CD8-positive, alpha-beta memory T cell (primary cell): Measurements from ENCODE around the gene ATP4A. TPM values are rescaled to one million over a fixed set of nuclear protein-coding genes. Genes with fewer than 3 reads are reported as not detected.

Source experiments
- CTCF ChIA-PET: fragments of 350-600 bp; sonication (Branson Sonifier 250); formaldehyde crosslinking; loops from one replicate; lab custom pipeline; 2021; ENCODE audit warnings: antibody characterized with exemption; lab: Charles Lee
- POLR2A ChIA-PET: fragments of 350-600 bp; sonication (Branson Sonifier 250); formaldehyde crosslinking; loops from one replicate; lab custom pipeline; 2021; ENCODE audit warnings: antibody characterized with exemption; lab: Charles Lee
- DNase-seq, 5 donors: peaks; one replicate each; pipeline versions ENCODE4 v3.0.0 to v3.0.0-alpha.2; 2020 to 2022; ENCODE audit warnings: mixed read lengths in 1 of 5
- H3K27ac ChIP-seq: one replicate; pipeline ENCODE4 v1.7.0; 2013; ENCODE audit warnings: low read depth, mild to moderate bottlenecking, low read length, moderate library complexity
- H3K27me3 ChIP-seq: 2 replicates; pipeline ENCODE4 v1.7.0; 2013; ENCODE audit warnings: low read length, mild to moderate bottlenecking; ENCODE audit not compliant: insufficient read depth, poor library complexity, severe bottlenecking
- H3K36me3 ChIP-seq: 2 replicates; pipeline ENCODE4 v1.7.0; 2013; ENCODE audit warnings: mild to moderate bottlenecking, low read length, moderate library complexity; ENCODE audit not compliant: insufficient read depth
- H3K4me1 ChIP-seq: 2 replicates; pipeline ENCODE4 v1.7.0; 2013; ENCODE audit warnings: mild to moderate bottlenecking, low read length, moderate library complexity; ENCODE audit not compliant: insufficient read depth
- H3K4me3 ChIP-seq: 2 replicates; pipeline ENCODE4 v1.7.0; 2013; ENCODE audit warnings: mild to moderate bottlenecking, low read length
- H3K9me3 ChIP-seq: 2 replicates; pipeline ENCODE4 v1.7.0; 2013; ENCODE audit warnings: mild to moderate bottlenecking, low read length
- H3K27ac Mint-ChIP-seq, 8 donors: one replicate each; pipeline ENCODE4 v1.8.0; 2020 to 2021; ENCODE audit warnings: mixed read lengths in 8 of 8, mild to moderate bottlenecking in 6 of 8, inconsistent platforms in 3 of 8, moderate library complexity in 3 of 8
- H3K27me3 Mint-ChIP-seq, 2 donors: one replicate each; pipeline ENCODE4 v1.8.0; 2020 to 2021; ENCODE audit warnings: mixed read lengths in 2 of 2, mild to moderate bottlenecking in 1 of 2, moderate library complexity in 1 of 2
- H3K36me3 Mint-ChIP-seq, 3 donors: one replicate each; pipeline ENCODE4 v1.8.0; 2020 to 2021; ENCODE audit warnings: mixed read lengths in 3 of 3, inconsistent platforms in 1 of 3, mild to moderate bottlenecking in 1 of 3
- H3K4me1 Mint-ChIP-seq, 3 donors: one replicate each; pipeline ENCODE4 v1.8.0; 2020 to 2021; ENCODE audit warnings: mixed read lengths in 3 of 3, inconsistent platforms in 1 of 3, mild to moderate bottlenecking in 1 of 3
- H3K4me3 Mint-ChIP-seq, 7 donors: one replicate each; pipeline ENCODE4 v1.8.0; 2020 to 2021; ENCODE audit warnings: mixed read lengths in 7 of 7, mild to moderate bottlenecking in 6 of 7, moderate library complexity in 4 of 7, inconsistent platforms in 2 of 7
- H3K9me3 Mint-ChIP-seq, 5 donors: one replicate each; pipeline ENCODE4 v1.8.0; 2020 to 2022; ENCODE audit warnings: mixed read lengths in 5 of 5, mild to moderate bottlenecking in 3 of 5, moderate library complexity in 2 of 5, inconsistent platforms in 1 of 5
- polyA plus RNA-seq: library from polyadenylated mRNA; unstranded; fragments of 300-500 nt; fragmentation: Illumina TruSeq; gene quantifications from one replicate; pipeline ENCODE4 v1.2.3, GENCODE V29; 2021
- total RNA-seq, 2 experiments: library from RNA; stranded (reverse); gene quantifications; one replicate each; pipeline ENCODE4 v1.2.3, GENCODE V29; 2021

ATP4A gene
- total and polyA plus RNA-seq, 3 experiments from 2014 or later: not detected

DNA sequence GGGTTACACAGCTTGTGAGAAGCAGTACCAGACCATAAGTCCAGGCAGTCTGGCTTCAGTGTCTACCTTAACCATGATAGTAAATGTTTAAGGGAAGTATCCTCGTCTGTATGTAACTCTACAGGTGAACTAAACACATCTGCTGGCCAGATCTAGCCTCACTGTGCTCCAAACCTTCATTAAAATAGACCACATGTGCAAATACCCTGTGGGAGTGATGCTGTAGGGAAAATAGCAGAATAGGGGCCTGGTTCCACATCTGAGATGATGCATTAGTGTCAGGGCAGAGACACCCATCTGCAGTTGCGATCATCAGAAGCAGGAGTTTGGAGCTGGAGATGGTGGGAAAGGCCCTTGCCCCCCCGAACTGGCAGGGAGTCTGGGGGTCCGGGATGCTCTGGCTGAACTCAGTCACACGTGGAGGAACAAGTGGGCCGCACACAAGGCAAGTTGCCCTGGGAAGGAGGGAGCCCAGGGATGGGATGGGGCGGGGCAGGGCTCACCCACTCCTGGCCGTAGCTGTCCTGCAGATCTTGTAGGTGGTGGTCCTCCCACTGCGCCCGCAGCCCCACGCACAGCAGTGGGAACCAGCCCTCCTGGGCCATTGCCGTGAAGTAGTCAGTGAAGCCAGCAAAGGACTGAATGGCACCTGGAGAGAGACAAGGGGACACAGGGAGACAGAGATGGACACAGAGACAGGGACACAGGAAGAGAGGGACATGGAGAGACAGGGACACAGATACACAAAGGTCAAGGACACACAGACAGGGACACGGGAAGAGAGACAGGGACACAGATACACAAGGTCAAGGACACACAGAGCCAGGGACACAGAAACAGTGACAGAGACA is 10.7 kb downstream of the ATP4A start:
- Mint-ChIP-seq H3K36me3 (peaks cover 3 to 16% (median 4%) of the 10 kb centered on the region in 3 donors), H3K9me3 (no peaks in the 10 kb centered on the region), H3K4me3 (no peak overlapping the region), H3K27me3 (peaks cover 3 to 15% of the 10 kb centered on the region in 2 donors), H3K4me1 (peaks cover 7 to 19% (median 10%) of the 10 kb centered on the region in 3 donors), H3K27ac (peak overlapping the region in 1 of 8 donors; percentile 12)
- POLR2A ChIA-PET: no interaction called here
- Histone ChIP-seq H3K4me1 (no peaks in the 10 kb centered on the region), H3K27me3 (no peaks in the 10 kb centered on the region), H3K9me3 (no peaks in the 10 kb centered on the region), H3K4me3 (no peak overlapping the region), H3K36me3 (no peaks in the 10 kb centered on the region), H3K27ac (no peak overlapping the region)
- DNase-seq: no peak
- CTCF ChIA-PET: interaction anchor here (1.3 kb wide), 1 partner anchor 43 kb away, joined by 4 read pairs; no protein-coding TSS in a partner anchor

- Mint-ChIP-seq H3K27me3 (peaks cover 0 to 5% of the 10 kb centered on the region in 2 donors), H3K4me3 (no peak overlapping the region), H3K9me3 (no peaks in the 10 kb centered on the region), H3K4me1 (peaks cover 12 to 24% (median 14%) of the 10 kb centered on the region in 3 donors), H3K36me3 (peaks cover 3 to 18% (median 4%) of the 10 kb centered on the region in 3 donors), H3K27ac (peak overlapping the region in 1 of 8 donors; percentile 13)
- DNase-seq: no peak
- no peaks in the 10 kb centered on the region for H3K27me3 ChIP-seq
- peaks cover 7% of the 10 kb centered on the region for H3K4me1 ChIP-seq
- ChIA-PET POLR2A (no interaction called here), CTCF (interaction anchor here (1.3 kb wide), 1 partner anchor 41 kb away, joined by 4 read pairs; no protein-coding TSS in a partner anchor)
- H3K36me3 ChIP-seq: no peaks in the 10 kb centered on the region
- no peak overlapping the region for H3K4me3 ChIP-seq
- no peak overlapping the region for H3K27ac ChIP-seq
- no peaks in the 10 kb centered on the region for H3K9me3 ChIP-seq
Measured at GRCh38 chr19:35551091-35551810, 12.2 kb downstream of the ATP4A start.

- Histone ChIP-seq H3K4me1 (peaks cover 12% of the 10 kb centered on the region), H3K36me3 (no peaks in the 10 kb centered on the region), H3K9me3 (no peaks in the 10 kb centered on the region), H3K4me3 (no peak overlapping the region), H3K27me3 (no peaks in the 10 kb centered on the region), H3K27ac (no peak overlapping the region)
- Mint-ChIP-seq H3K27ac (no peak overlapping the region), H3K27me3 (no peaks in the 10 kb centered on the region), H3K4me1 (peaks cover 16 to 31% (median 17%) of the 10 kb centered on the region in 3 donors), H3K36me3 (peaks cover 1 to 21% (median 3%) of the 10 kb centered on the region in 3 donors), H3K4me3 (no peak overlapping the region), H3K9me3 (no peaks in the 10 kb centered on the region)
- CTCF ChIA-PET: interaction anchor here (1.0 to 1.7 kb wide), 3 partner anchors 9 to 95 kb away, joined by 3 to 4 read pairs (median 3); no protein-coding TSS in a partner anchor
- DNase-seq: no peak
- POLR2A ChIA-PET: no interaction called here
Measured at GRCh38 chr19:35549879-35550523, 13.5 kb downstream of the ATP4A start.

DNA sequence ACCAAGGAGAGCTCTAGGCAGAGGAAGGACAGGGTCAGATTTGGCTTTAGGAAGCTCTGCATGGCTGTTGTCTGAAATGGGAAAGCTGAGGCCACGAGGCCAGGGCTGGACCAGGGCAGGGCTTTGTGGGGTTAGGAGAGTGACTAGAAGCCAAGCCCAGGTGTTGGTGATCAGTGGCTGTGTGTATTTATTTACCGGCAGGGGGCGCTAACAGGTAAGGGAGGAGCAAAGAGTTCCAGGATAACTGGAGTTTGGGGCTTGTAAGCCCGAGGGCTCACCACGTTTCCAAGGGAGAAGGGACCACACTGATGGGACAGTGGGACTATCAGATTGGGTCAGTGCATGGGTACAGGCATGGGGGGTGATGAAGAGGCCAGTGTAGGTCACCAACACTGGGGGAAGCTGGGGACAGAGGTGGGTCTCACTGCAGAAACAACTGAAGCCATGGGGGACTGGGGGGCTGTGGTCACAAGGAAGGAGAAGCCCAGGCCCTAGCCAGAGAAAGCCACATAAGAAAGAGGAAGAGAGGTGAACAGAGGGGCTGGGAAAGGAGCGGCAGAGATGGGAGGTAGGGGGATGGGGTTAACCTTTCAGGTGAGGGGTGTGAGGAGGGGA is 14.2 kb downstream of the ATP4A start:
- H3K36me3 ChIP-seq: no peaks in the 10 kb centered on the region
- no peaks in the 10 kb centered on the region for H3K9me3 ChIP-seq
- peak; percentile 29 to 67 (median 57) for DNase-seq
- H3K27ac ChIP-seq: no peak overlapping the region
- H3K27me3 ChIP-seq: no peaks in the 10 kb centered on the region
- H3K27me3 Mint-ChIP-seq: no peaks in the 10 kb centered on the region
- H3K36me3 Mint-ChIP-seq: peaks cover 1 to 23% (median 3%) of the 10 kb centered on the region in 3 donors
- H3K4me1 Mint-ChIP-seq: peaks cover 21 to 38% (median 23%) of the 10 kb centered on the region in 3 donors
- CTCF ChIA-PET: interaction anchor here (0.9 to 1.7 kb wide), 6 partner anchors 8 to 96 kb away, joined by 3 to 6 read pairs (median 4); partner anchors contain the start of gene HAUS5
- no peaks in the 10 kb centered on the region for H3K9me3 Mint-ChIP-seq
- H3K27ac Mint-ChIP-seq: peak overlapping the region in 5 of 8 donors; percentile 8 to 84 (median 64)
- H3K4me3 Mint-ChIP-seq: peak overlapping the region in 3 of 7 donors; percentile 43 to 60 (median 48)
- POLR2A ChIA-PET: no interaction called here
- no peak overlapping the region for H3K4me3 ChIP-seq
- H3K4me1 ChIP-seq: peaks cover 19% of the 10 kb centered on the region

DNA sequence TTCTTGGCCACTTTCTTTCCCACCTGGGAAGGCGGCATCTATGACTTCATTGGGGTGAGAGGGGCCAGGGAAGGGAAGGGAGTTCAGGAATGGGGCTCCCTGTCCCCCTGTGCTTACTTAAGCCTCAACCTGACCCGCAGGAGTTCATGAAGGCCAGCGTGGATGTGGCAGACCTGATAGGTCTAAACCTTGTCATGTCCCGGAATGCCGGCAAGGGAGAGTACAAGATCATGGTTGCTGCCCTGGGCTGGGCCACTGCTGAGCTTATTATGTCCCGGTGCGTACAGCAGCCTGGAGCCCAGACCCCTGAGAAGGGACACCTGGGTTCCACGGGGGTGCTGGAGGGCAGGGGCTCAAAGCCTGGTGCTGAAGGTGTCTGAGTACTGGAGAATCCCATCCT is 16.9 kb downstream of the ATP4A start:
- ChIA-PET CTCF (no interaction called here), POLR2A (no interaction called here)
- Histone ChIP-seq H3K27ac (peak overlapping the region; percentile 75), H3K9me3 (no peaks in the 10 kb centered on the region), H3K4me3 (peak overlapping the region; percentile 76), H3K36me3 (no peaks in the 10 kb centered on the region), H3K4me1 (peaks cover 19% of the 10 kb centered on the region), H3K27me3 (no peaks in the 10 kb centered on the region)
- peaks cover 1 to 23% (median 3%) of the 10 kb centered on the region in 3 donors for H3K36me3 Mint-ChIP-seq
- H3K9me3 Mint-ChIP-seq: no peaks in the 10 kb centered on the region
- peaks cover 21 to 41% (median 23%) of the 10 kb centered on the region in 3 donors for H3K4me1 Mint-ChIP-seq
- H3K27me3 Mint-ChIP-seq: no peaks in the 10 kb centered on the region
- H3K4me3 Mint-ChIP-seq: peak overlapping the region; percentile 84 to 94 (median 87)
- peak overlapping the region; percentile 46 to 97 (median 92) for H3K27ac Mint-ChIP-seq
- no peak for DNase-seq

DNA sequence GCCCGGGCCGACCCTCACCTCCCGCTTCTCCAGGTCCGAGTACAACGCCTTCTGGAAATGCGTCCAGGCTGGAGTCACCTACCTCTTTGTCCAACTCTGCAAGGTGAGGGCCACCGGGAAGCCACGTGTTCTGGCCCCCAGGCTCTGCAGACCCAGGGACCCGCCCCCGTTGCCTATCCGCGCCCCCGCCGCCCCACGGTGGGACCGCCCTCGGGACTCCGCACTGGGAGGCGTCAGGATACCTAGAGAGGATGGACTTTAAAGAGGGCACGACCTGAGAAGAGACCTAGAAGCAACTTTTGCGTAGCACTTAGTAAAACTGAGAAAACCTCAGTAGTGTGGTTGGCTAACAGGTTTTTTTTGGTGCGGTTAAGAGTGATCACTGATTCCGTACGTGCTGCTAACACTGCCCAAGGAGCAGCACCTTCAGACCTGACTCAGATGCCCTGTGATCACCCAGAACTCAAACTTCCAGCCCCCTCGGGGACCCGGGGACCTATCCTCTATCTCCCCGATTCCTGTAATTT is 17.5 kb downstream of the ATP4A start:
- ChIA-PET POLR2A (no interaction called here), CTCF (no interaction called here)
- no peaks in the 10 kb centered on the region for H3K9me3 Mint-ChIP-seq
- H3K4me1 Mint-ChIP-seq: peaks cover 21 to 41% (median 23%) of the 10 kb centered on the region in 3 donors
- peaks cover 1 to 21% (median 3%) of the 10 kb centered on the region in 3 donors for H3K36me3 Mint-ChIP-seq
- no peaks in the 10 kb centered on the region for H3K9me3 ChIP-seq
- H3K27ac Mint-ChIP-seq: peak overlapping the region; percentile 80 to 97 (median 94)
- H3K36me3 ChIP-seq: no peaks in the 10 kb centered on the region
- no peaks in the 10 kb centered on the region for H3K27me3 ChIP-seq
- no peaks in the 10 kb centered on the region for H3K27me3 Mint-ChIP-seq
- peaks cover 19% of the 10 kb centered on the region for H3K4me1 ChIP-seq
- peak overlapping the region; percentile 84 to 94 (median 87) for H3K4me3 Mint-ChIP-seq
- peak overlapping the region; percentile 76 for H3K4me3 ChIP-seq
- DNase-seq: peak in 4 of 5 donors; percentile 49 to 64 (median 59)
- H3K27ac ChIP-seq: peak overlapping the region; percentile 75
